ENCODE results near the gene WASL. TPM values are rescaled to one million over a fixed set of nuclear protein-coding genes. Genes with fewer than 3 reads are reported as not detected.

The WASL gene
- total RNA-seq, 4 donors from 2014 or later = 30.0 to 45.7 (median 32.2) TPM

DNA sequence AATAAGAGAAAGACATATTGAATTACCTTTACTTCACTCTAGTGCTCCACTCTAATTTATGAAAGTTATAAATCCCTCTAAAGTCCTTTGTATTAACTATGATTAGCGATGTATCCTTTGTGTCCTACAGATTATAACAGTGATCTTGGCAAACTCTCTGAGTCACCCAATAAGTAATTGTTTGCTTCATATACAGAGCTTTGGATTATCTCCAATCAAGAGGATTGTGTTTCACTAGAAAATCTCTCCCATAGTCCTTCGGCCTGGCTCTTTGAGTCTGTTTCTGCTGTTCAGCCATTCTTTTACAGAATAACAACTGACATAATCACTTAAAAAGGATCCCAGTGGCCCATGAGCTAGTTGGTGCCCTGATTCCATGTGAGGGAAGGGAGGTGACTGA lies 83.6 kb downstream of the WASL start:
- TF ChIP-seq, protein P1, sequence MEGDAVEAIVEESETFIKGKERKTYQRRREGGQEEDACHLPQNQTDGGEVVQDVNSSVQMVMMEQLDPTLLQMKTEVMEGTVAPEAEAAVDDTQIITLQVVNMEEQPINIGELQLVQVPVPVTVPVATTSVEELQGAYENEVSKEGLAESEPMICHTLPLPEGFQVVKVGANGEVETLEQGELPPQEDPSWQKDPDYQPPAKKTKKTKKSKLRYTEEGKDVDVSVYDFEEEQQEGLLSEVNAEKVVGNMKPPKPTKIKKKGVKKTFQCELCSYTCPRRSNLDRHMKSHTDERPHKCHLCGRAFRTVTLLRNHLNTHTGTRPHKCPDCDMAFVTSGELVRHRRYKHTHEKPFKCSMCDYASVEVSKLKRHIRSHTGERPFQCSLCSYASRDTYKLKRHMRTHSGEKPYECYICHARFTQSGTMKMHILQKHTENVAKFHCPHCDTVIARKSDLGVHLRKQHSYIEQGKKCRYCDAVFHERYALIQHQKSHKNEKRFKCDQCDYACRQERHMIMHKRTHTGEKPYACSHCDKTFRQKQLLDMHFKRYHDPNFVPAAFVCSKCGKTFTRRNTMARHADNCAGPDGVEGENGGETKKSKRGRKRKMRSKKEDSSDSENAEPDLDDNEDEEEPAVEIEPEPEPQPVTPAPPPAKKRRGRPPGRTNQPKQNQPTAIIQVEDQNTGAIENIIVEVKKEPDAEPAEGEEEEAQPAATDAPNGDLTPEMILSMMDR (IDR thresholded peaks at IDR 0.05; ENCODE audit: low read depth) = no peak

GRCh38 chr7:123663200-123663599 lies 85.6 kb downstream of the WASL start:
- TF ChIP-seq, protein P1 (IDR thresholded peaks at IDR 0.05; ENCODE audit: low read depth) = no peak

- TF ChIP-seq, protein P1 (IDR thresholded peaks at IDR 0.05; ENCODE audit: low read depth) = no peak
These were observed 86.0 kb downstream of the WASL start for GRCh38 chr7:123662755-123663154.

GRCh38 chr7:123662293-123662692 lies 86.5 kb downstream of the WASL start:
- TF ChIP-seq, protein P1 (IDR thresholded peaks at IDR 0.05; ENCODE audit: low read depth) = no peak

- TF ChIP-seq, protein P1 (IDR thresholded peaks at IDR 0.05; ENCODE audit: low read depth) = no peak
These were observed 87.0 kb downstream of the WASL start for GRCh38 chr7:123661765-123662164.

DNA sequence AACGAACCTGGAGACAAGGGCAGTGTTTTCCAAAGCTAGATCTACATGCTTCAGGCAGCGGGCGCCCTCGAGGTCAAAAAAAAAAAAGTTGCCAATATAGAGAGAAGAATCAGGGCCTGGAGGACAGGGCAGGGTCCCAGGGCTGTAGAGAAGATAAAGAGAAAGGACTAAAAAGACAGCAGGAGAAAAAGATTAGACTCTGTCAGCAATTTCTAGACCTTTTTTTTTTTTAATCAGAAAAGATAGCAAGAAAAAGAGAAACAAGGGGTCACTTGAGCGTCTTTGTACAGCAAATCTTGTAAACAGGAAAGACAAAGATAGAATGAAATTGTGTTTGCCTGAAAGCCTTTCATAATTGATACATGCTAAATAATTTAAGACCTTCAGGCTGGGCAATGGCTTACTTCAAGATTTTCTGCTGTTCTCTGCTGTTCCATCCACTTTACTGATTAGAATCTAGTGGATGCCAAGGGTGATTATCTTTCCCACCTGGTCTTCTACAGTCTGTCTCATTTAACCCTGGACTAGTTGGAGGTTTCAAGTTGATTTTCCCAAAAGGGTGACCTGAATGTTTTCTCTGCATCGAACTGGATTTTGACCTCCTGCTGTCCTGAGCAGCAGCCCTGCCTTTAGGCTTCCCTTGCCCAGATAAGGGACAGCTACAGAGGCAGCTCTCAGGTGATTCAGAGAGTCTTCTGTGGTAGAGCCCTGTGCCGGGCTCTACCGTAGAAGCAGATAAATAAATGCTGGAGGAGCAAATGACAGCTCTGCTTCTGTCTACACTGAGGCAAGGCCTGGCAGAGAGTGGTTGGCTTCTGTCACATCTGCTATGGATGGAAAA lies 88.1 kb downstream of the WASL start:
- TF ChIP-seq, protein P1 (IDR thresholded peaks at IDR 0.05; ENCODE audit: low read depth) = no peak

GRCh38 chr7:123658023-123658422 lies 90.8 kb downstream of the WASL start:
- TF ChIP-seq, protein P1 (IDR thresholded peaks at IDR 0.05; ENCODE audit: low read depth) = no peak

Measured in subcutaneous adipose tissue (tissue), 4 donors.